Smooth muscle cell of the brain vasculature (primary cell): ENCODE results near the gene SDR9C7.

Experiments
- DNase-seq: peaks from one replicate; pipeline ENCODE4 v3.0.0-alpha.2; 2012; ENCODE audit warnings: low read depth, low spot score

Gene SDR9C7

DNA sequence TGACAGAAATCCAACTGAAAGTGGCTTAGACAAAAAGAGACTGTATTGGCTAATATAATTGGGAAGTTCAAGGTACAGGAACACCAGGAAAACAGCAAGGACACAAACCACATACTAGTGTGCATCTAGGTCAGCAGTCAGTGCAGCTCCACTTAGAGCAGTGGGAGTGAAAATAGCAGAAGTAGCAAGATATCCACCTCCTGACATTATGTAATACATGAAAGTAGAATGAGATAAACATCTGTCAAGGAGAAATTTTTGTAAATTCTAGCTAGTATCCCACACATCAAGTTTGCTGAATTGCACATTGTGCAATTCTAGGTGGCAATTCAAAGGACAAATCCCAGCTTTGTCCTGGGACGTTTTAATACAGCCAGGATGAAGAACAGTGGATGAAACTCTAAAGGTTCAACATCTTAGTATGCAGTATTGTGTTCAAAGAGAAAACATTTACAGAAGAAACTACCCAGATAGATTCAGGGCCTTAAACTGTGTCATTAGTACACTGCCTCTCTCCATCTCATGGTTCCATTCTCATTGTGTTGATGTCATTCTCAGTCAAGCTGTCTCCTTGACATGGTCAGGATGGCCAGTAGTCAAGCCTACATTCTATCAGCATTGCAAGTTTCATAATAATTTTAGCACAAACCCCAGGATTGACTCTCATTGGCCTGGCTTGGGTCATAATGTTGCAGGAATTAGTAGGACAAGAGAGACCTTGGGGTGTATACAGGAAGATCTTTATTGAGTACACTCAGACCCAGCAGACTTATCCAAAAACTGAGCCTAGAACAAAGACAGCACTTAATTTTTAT, 56.8 kb downstream of the SDR9C7 start:
- DNase-seq = no peak

- no peak for DNase-seq
These were observed 59.4 kb downstream of the SDR9C7 start for GRCh38 chr12:56874821-56875220.

DNA sequence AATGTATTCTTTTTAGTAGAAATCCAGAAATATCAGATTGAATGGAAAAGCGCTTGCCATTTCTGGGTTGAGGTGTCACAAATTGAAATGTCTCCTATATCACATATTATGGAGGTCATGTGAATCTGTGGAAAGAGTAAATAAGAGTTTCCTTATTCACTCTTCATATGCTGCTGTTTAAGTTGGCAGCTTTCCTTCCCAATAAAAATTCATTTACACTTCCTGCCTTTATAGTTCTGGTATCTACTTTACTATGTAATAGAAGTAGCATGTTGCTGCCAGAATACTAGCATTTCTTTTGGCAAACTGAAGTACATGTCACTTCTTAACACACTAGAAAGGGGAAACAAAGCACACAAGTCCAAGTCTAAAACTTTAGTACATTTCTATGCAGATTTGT, 60.8 kb downstream of the SDR9C7 start:
- DNase-seq = no peak
